ENCODE measurements around the gene SCRN2.

The SCRN2 gene

GRCh38 chr17:47844814-47845715 lies 4.0 kb upstream of the SCRN2 start:
- no peak for DNase-seq

GRCh38 chr17:47844227-47844626 lies 3.2 kb upstream of the SCRN2 start:
- DNase-seq: no peak

- no peak for DNase-seq
Observed at GRCh38 chr17:47843391-47843730, 2.3 kb upstream of the SCRN2 start.

- no peak for DNase-seq
Observed at GRCh38 chr17:47841488-47842291, 617 bp upstream of the SCRN2 start.

GRCh38 chr17:47840001-47840741 lies 902 bp downstream of the SCRN2 start:
- no peak for DNase-seq

GRCh38 chr17:47839071-47839470 lies 2.0 kb downstream of the SCRN2 start:
- DNase-seq: no peak

GRCh38 chr17:47838636-47839035 lies 2.4 kb downstream of the SCRN2 start:
- no peak for DNase-seq

GRCh38 chr17:47837401-47838039 lies 3.6 kb downstream of the SCRN2 start:
- no peak for DNase-seq

- DNase-seq: no peak
Observed at GRCh38 chr17:47836601-47837000, 4.5 kb downstream of the SCRN2 start.

GRCh38 chr17:47834756-47835155 lies 6.3 kb downstream of the SCRN2 start:
- DNase-seq: no peak

- DNase-seq: no peak
Observed at GRCh38 chr17:47831934-47832327, 9.1 kb downstream of the SCRN2 start.

- DNase-seq: peak; percentile 77
Observed at GRCh38 chr17:47831003-47831933, 9.8 kb downstream of the SCRN2 start, which contains the start of the genes LRRC46 and MRPL10. Gene LRRC46, plus strand, starts transcription at chr17:47831670. Its CDS starts 320 bp downstream, at chr17:47831990. Gene MRPL10, minus strand, starts transcription at chr17:47831541. Its CDS starts 30 bp downstream, at chr17:47831511.

GRCh38 chr17:47830396-47831002 lies 10.6 kb downstream of the SCRN2 start:
- DNase-seq: no peak

GRCh38 chr17:47829870-47830269 lies 11.2 kb downstream of the SCRN2 start:
- DNase-seq: no peak

GRCh38 chr17:47823519-47823918 lies 17.6 kb downstream of the SCRN2 start:
- DNase-seq: no peak

- DNase-seq: no peak
Observed at GRCh38 chr17:47822785-47823184, 18.3 kb downstream of the SCRN2 start.

- DNase-seq: peak; percentile 65
Observed at GRCh38 chr17:47821424-47822391, 19.4 kb downstream of the SCRN2 start, which contains the start of gene OSBPL7. Gene OSBPL7, minus strand, starts transcription at chr17:47821794. Its CDS starts 1,516 bp downstream, at chr17:47820278.

GRCh38 chr17:47821031-47821423 lies 20.0 kb downstream of the SCRN2 start:
- DNase-seq: no peak

GRCh38 chr17:47820033-47820789 lies 20.9 kb downstream of the SCRN2 start:
- DNase-seq: no peak
